ENCODE data around the gene ARL5B.
"Not testable (repeated sequence)": the region's sequence is repeated elsewhere in the genome, so short reads cannot be mapped to it uniquely, and the experiment has no call there.

Gene ARL5B

GRCh38 chr10:18620856-18621255 lies 38.4 kb upstream of the ARL5B start:
- TF ChIP-seq BACH2 (CRISPR knock-in tag; IDR thresholded peaks at IDR 0.05; ENCODE audit: borderline replicate concordance) (no peak), CSRNP3 (CRISPR knock-in tag; IDR thresholded peaks at IDR 0.05) (no peak), ZNF565 (CRISPR knock-in tag; conservative IDR thresholded peaks at IDR 0.05; ENCODE audit: low read depth) (no peak), ZNF8 (CRISPR knock-in tag; IDR thresholded peaks at IDR 0.05) (no peak), PPARA (CRISPR knock-in tag; IDR thresholded peaks at IDR 0.05; ENCODE audit: borderline replicate concordance) (no peak), ZC3H10 (CRISPR knock-in tag; IDR thresholded peaks at IDR 0.05) (no peak), PATZ1 (CRISPR knock-in tag; IDR thresholded peaks at IDR 0.05; ENCODE audit: borderline replicate concordance) (no peak), SNAI2 (CRISPR knock-in tag; IDR thresholded peaks at IDR 0.05) (no peak), ZNF70 (CRISPR knock-in tag; IDR thresholded peaks at IDR 0.05) (no peak), ZFP3 (CRISPR knock-in tag; IDR thresholded peaks at IDR 0.05) (no peak), ISL1 (CRISPR knock-in tag; IDR thresholded peaks at IDR 0.05) (no peak), ESRRG (CRISPR knock-in tag; IDR thresholded peaks at IDR 0.05) (no peak), ARNTL (CRISPR knock-in tag; IDR thresholded peaks at IDR 0.05; ENCODE audit: borderline replicate concordance, low read depth) (no peak)
- TF ChIP-seq, protein P1, sequence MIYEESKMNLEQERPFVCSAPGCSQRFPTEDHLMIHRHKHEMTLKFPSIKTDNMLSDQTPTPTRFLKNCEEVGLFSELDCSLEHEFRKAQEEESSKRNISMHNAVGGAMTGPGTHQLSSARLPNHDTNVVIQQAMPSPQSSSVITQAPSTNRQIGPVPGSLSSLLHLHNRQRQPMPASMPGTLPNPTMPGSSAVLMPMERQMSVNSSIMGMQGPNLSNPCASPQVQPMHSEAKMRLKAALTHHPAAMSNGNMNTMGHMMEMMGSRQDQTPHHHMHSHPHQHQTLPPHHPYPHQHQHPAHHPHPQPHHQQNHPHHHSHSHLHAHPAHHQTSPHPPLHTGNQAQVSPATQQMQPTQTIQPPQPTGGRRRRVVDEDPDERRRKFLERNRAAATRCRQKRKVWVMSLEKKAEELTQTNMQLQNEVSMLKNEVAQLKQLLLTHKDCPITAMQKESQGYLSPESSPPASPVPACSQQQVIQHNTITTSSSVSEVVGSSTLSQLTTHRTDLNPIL (CRISPR knock-in tag; IDR thresholded peaks at IDR 0.05; ENCODE audit: low read depth), result no peak
- no peak for ATAC-seq

GRCh38 chr10:18623671-18624070 lies 35.6 kb upstream of the ARL5B start:
- peak; percentile 73 for ATAC-seq

DNA sequence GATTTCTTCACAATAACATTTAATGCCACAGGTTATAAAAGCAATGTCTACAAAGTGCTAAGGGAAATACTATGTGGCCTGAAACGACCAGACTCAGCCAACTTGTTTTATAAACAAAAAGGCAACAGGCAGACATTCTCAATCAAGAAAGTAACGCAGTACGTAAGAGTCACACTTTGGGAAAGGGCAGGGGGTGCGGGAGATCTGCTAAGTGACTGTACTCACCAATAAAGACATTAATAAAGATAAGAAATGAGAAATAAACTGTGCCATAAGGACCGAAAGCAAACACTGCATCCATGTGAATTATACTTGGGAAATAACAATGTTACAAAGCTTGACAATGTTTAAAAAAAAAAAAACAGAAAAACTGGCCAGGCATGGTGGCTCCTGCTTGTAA lies 33.3 kb upstream of the ARL5B start:
- TF ChIP-seq ZNF565 (CRISPR knock-in tag; conservative IDR thresholded peaks at IDR 0.05; ENCODE audit: low read depth), result no peak
- no peak for TF ChIP-seq ARNTL (CRISPR knock-in tag; IDR thresholded peaks at IDR 0.05; ENCODE audit: borderline replicate concordance, low read depth)
- TF ChIP-seq RARB (CRISPR knock-in tag; IDR thresholded peaks at IDR 0.05), result no peak
- TF ChIP-seq ISL1 (CRISPR knock-in tag; IDR thresholded peaks at IDR 0.05), result no peak
- no peak for TF ChIP-seq ZNF8 (CRISPR knock-in tag; IDR thresholded peaks at IDR 0.05)
- no peak for TF ChIP-seq ZFP30 (CRISPR knock-in tag; IDR thresholded peaks at IDR 0.05)
- ATAC-seq, result no peak

GRCh38 chr10:18627452-18628018 lies 31.7 kb upstream of the ARL5B start:
- TF ChIP-seq ZFP3 (CRISPR knock-in tag; IDR thresholded peaks at IDR 0.05), result 0 out of 2 replicates have a peak, but pooled peaks have one; percentile 19

DNA sequence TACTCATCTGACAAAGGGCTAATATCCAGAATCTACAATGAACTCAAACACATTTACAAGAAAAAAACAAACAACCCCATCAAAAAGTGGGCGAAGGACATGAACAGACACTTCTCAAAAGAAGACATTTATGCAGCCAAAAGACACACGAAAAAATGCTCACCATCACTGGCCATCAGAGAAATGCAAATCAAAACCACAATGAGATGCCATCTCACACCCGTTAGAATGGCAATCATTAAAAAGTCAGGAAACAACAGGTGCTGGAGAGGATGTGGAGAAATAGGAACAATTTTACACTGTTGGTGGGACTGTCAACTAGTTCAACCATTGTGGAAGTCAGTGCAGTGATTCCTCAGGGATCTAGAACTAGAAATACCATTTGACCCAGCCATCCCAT lies 26.7 kb upstream of the ARL5B start:
- not testable (repeated sequence) for ATAC-seq

More at GRCh38 chr10:18627452-18628018, 31.7 kb upstream of the ARL5B start:
- peak; percentile 66 for ATAC-seq

- TF ChIP-seq ARNTL (CRISPR knock-in tag; IDR thresholded peaks at IDR 0.05; ENCODE audit: borderline replicate concordance, low read depth), result no peak
- no peak for TF ChIP-seq ESRRG (CRISPR knock-in tag; IDR thresholded peaks at IDR 0.05)
- TF ChIP-seq OSR1 (CRISPR knock-in tag; IDR thresholded peaks at IDR 0.05), result no peak
- no peak for ATAC-seq
Measured at GRCh38 chr10:18635995-18636394, 23.2 kb upstream of the ARL5B start.

- not testable (repeated sequence) for ATAC-seq
Measured at GRCh38 chr10:18637400-18637799, 21.8 kb upstream of the ARL5B start.

DNA sequence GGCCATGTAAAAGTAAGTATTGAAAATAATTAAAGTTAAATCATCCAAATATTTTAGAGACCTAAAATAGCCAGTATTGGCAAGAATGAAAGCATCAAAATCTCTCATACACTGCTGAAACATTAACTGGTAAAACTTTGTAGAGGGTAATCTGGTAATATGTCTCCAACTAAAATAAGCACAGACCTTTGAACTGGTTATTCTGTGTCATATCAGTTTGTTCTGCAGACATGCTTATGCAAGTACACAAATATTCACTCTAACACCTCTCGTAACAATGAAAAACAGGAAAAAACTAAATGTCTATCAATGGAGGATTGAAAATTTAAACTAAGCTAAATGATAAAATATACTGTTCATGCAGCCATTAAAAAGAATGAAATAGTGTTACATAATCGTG lies 19.5 kb upstream of the ARL5B start:
- ATAC-seq, result not testable (repeated sequence)

All from SK-N-SH treated with all-trans-retinoic acid at 6 μM for 48 hours (cell line).